ENCODE measurements around the gene SCLY.
A peak's percentile ranks its signal among the peaks of the same experiment; 100 is the strongest.

SCLY gene

GRCh38 chr2:238142382-238143205 lies 81.8 kb downstream of the SCLY start (continued):
- TF ChIP-seq ZNF704 (tag by site-specific recombination; IDR thresholded peaks at IDR 0.05) (no peak), ZNF112 (tag by site-specific recombination; IDR thresholded peaks at IDR 0.05) (no peak), ZNF133 (tag by site-specific recombination; IDR thresholded peaks at IDR 0.05) (no peak), ELK4 (IDR thresholded peaks at IDR 0.05; ENCODE audit: borderline replicate concordance, low read depth, low read length) (no peak), ZNF670 (tag by site-specific recombination; IDR thresholded peaks at IDR 0.05; ENCODE audit: low read depth) (no peak), ZNF211 (tag by site-specific recombination; IDR thresholded peaks at IDR 0.05; ENCODE audit: low read depth) (no peak), ZNF341 (tag by site-specific recombination; IDR thresholded peaks at IDR 0.05; ENCODE audit: low read depth) (0 out of 2 replicates have a peak, but pooled peaks have one; percentile 16), ZNF140 (tag by site-specific recombination; IDR thresholded peaks at IDR 0.05) (no peak), GLIS2 (tag by site-specific recombination; IDR thresholded peaks at IDR 0.05) (peak; percentile 24), KLF10 (tag by site-specific recombination; IDR thresholded peaks at IDR 0.05) (no peak), ZNF473 (tag by site-specific recombination; IDR thresholded peaks at IDR 0.05) (no peak), ZNF423 (tag by site-specific recombination; IDR thresholded peaks at IDR 0.05) (no peak), ZNF596 (tag by site-specific recombination; IDR thresholded peaks at IDR 0.05) (no peak), ZFHX2 (tag by site-specific recombination; conservative IDR thresholded peaks at IDR 0.05) (peak; percentile 80), ZNF157 (tag by site-specific recombination; IDR thresholded peaks at IDR 0.05) (no peak)

- TF ChIP-seq ZBTB1 (tag by site-specific recombination; IDR thresholded peaks at IDR 0.05) (no peak), ZNF341 (tag by site-specific recombination; IDR thresholded peaks at IDR 0.05; ENCODE audit: low read depth) (peak; percentile 80)
- no peaks in the 10 kb centered on the region for H3K36me3 ChIP-seq (ENCODE audit: control insufficient read depth in 2 of 2, insufficient read depth in 1 of 2, low read length in 2 of 2)
- H3K4me3 ChIP-seq (ENCODE audit: low read depth, low read length), result no peak overlapping the region
- CTCF ChIA-PET, result interaction anchor here (0.6 kb wide), 1 partner anchor 12 kb away, joined by 3 read pairs; no protein-coding TSS in a partner anchor
- no peaks in the 10 kb centered on the region for H3K9me3 ChIP-seq (ENCODE audit: control insufficient read depth, insufficient read depth, low read depth, low read length)
- H3K4me1 ChIP-seq (ENCODE audit: control insufficient read depth, insufficient read depth, low read length), result no peaks in the 10 kb centered on the region
- no peak overlapping the region for H3K27ac ChIP-seq (ENCODE audit: extremely low read depth, low read depth, low read length)
- POLR2A ChIA-PET, result no interaction called here
Observed at GRCh38 chr2:238143239-238143951, 82.6 kb downstream of the SCLY start.

GRCh38 chr2:238144262-238144661 lies 83.5 kb downstream of the SCLY start:
- H3K36me3 ChIP-seq (ENCODE audit: control insufficient read depth in 2 of 2, insufficient read depth in 1 of 2, low read length in 2 of 2), result no peaks in the 10 kb centered on the region
- no peaks in the 10 kb centered on the region for H3K9me3 ChIP-seq (ENCODE audit: control insufficient read depth, insufficient read depth, low read depth, low read length)
- H3K4me1 ChIP-seq (ENCODE audit: control insufficient read depth, insufficient read depth, low read length), result no peaks in the 10 kb centered on the region
- H3K4me3 ChIP-seq (ENCODE audit: low read depth, low read length), result no peak overlapping the region
- ChIA-PET CTCF (no interaction called here), POLR2A (no interaction called here)
- no peak overlapping the region for H3K27ac ChIP-seq (ENCODE audit: extremely low read depth, low read depth, low read length)
- TF ChIP-seq ZNF112 (tag by site-specific recombination; IDR thresholded peaks at IDR 0.05) (no peak), ZFHX2 (tag by site-specific recombination; conservative IDR thresholded peaks at IDR 0.05) (0 out of 2 replicates have a peak, but pooled peaks have one; percentile 20), ZNF366 (tag by site-specific recombination; conservative IDR thresholded peaks at IDR 0.05) (peak; percentile 89)

GRCh38 chr2:238145046-238145445 lies 84.2 kb downstream of the SCLY start:
- CTCF ChIA-PET, result no interaction called here
- TF ChIP-seq ZNF692 (tag by site-specific recombination; IDR thresholded peaks at IDR 0.05) (0 out of 2 replicates have a peak, but pooled peaks have one; percentile 29), ZNF335 (tag by site-specific recombination; conservative IDR thresholded peaks at IDR 0.05) (no peak)
- Histone ChIP-seq H3K4me3 (ENCODE audit: low read depth, low read length) (no peak overlapping the region), H3K36me3 (ENCODE audit: control insufficient read depth in 2 of 2, insufficient read depth in 1 of 2, low read length in 2 of 2) (no peaks in the 10 kb centered on the region), H3K9me3 (ENCODE audit: control insufficient read depth, insufficient read depth, low read depth, low read length) (no peaks in the 10 kb centered on the region), H3K4me1 (ENCODE audit: control insufficient read depth, insufficient read depth, low read length) (no peaks in the 10 kb centered on the region), H3K27ac (ENCODE audit: extremely low read depth, low read depth, low read length) (no peak overlapping the region)
- POLR2A ChIA-PET, result no interaction called here
